Endothelial cell of umbilical vein (primary cell): ENCODE measurements around the gene GAB2. TPM values are rescaled to one million over a fixed set of nuclear protein-coding genes. Genes with fewer than 3 reads are reported as not detected.

Experiments
- BruUV-seq: library from RNA; stranded (reverse); fragments of 400-500 nt; replicated peaks from 2 replicates; lab custom pipeline; 2021; lab: Mats Ljungman, UMichigan
- CTCF ChIA-PET: fragments of 300-600, 350-600 bp; sonication (Branson Sonifier 250); formaldehyde crosslinking; loops from one replicate; lab custom pipeline; 2021; ENCODE audit warnings: antibody characterized with exemption, inconsistent platforms; lab: Charles Lee
- POLR2A ChIA-PET: fragments of 300-600, 350-600 bp; sonication (Branson Sonifier 250); formaldehyde crosslinking; loops from one replicate; lab custom pipeline; 2021; ENCODE audit warnings: antibody characterized with exemption, inconsistent platforms; lab: Charles Lee
- DNase-seq: peaks from one replicate; pipeline ENCODE4 v3.0.0-alpha.2; 2011; ENCODE audit warnings: low read depth, low spot score
- FAIRE-seq: peaks from 2 replicates; lab custom pipeline; 2011; peaks lifted over from hg19 to GRCh38; lab: Jason Lieb, UNC
- H2AFZ ChIP-seq: 2 replicates; pipeline ENCODE4 v1.6.0; 2012; ENCODE audit warnings: low read depth, low read length, control low read depth, inconsistent platforms
- H3K27ac ChIP-seq: 2 replicates; pipeline ENCODE4 v1.5.1; 2011; ENCODE audit warnings: low read depth, mild to moderate bottlenecking, control low read depth, low read length, moderate library complexity; ENCODE audit not compliant: insufficient read depth
- H3K27me3 ChIP-seq, 2 experiments: 2 replicates each; pipeline versions ENCODE4 v1.6.0 to v1.6.1; 2011; ENCODE audit warnings: low read length in 2 of 2, mixed read lengths in 1 of 2; ENCODE audit not compliant: control insufficient read depth in 2 of 2, insufficient read depth in 2 of 2
- H3K36me3 ChIP-seq, 2 experiments: 2 replicates in 1 of 2; 3 replicates in 1 of 2; pipeline ENCODE4 v1.5.1; 2011; ENCODE audit warnings: low read length in 2 of 2, mild to moderate bottlenecking in 1 of 2, moderate library complexity in 1 of 2; ENCODE audit not compliant: control insufficient read depth in 2 of 2, insufficient read depth in 2 of 2; ENCODE audit errors: extremely low read depth in 1 of 2
- H3K4me1 ChIP-seq: 3 replicates; pipeline ENCODE4 v1.5.1; 2011; ENCODE audit warnings: mild to moderate bottlenecking, low read length; ENCODE audit not compliant: control insufficient read depth, insufficient read depth; ENCODE audit errors: extremely low read depth
- H3K4me2 ChIP-seq: 2 replicates; pipeline ENCODE4 v1.6.1; 2011; ENCODE audit warnings: low read length, control low read depth, mixed read lengths; ENCODE audit not compliant: insufficient read depth
- H3K4me3 ChIP-seq, 3 experiments: fragments of 200-600 bp in 1 of 3; sonication (generic), shearing (Covaris generic) in 1 of 3; replicated peaks in 1 of 3; 2 replicates each; pipeline ENCODE4 v1.5.1; 2011 to 2016; ENCODE audit warnings: control low read depth in 3 of 3, low read length in 3 of 3, mild to moderate bottlenecking in 2 of 3, inconsistent platforms in 1 of 3, low read depth in 1 of 3, moderate library complexity in 1 of 3; ENCODE audit not compliant: insufficient read depth in 1 of 3
- H3K79me2 ChIP-seq: 2 replicates; pipeline ENCODE4 v1.6.0; 2012; ENCODE audit warnings: low read length, inconsistent platforms; ENCODE audit not compliant: control insufficient read depth, insufficient read depth
- H3K9ac ChIP-seq: replicated peaks from 2 replicates; pipeline ENCODE3; 2011; ENCODE audit warnings: low read length, control low read depth; ENCODE audit not compliant: insufficient read depth; ENCODE audit errors: extremely low read depth
- H3K9me1 ChIP-seq: replicated peaks from 3 replicates; pipeline ENCODE4 v1.6.0; 2011; ENCODE audit warnings: mild to moderate bottlenecking, low read length; ENCODE audit not compliant: control insufficient read depth, insufficient read depth; ENCODE audit errors: extremely low read depth
- H3K9me3 ChIP-seq: replicated peaks from 2 replicates; pipeline ENCODE4 v1.5.1; 2012; ENCODE audit warnings: low read length, inconsistent platforms; ENCODE audit not compliant: control insufficient read depth, insufficient read depth
- H4K20me1 ChIP-seq: replicated peaks from 2 replicates; pipeline ENCODE3; 2011; ENCODE audit warnings: mild to moderate bottlenecking, low read length; ENCODE audit not compliant: control insufficient read depth, insufficient read depth; ENCODE audit errors: extremely low read depth
- EZH2 ChIP-seq: IDR thresholded peaks from 2 replicates; pipeline ENCODE4 v1.6.1; 2012; ENCODE audit warnings: borderline replicate concordance, low read depth, mild to moderate bottlenecking, moderate library complexity, low read length, inconsistent platforms; ENCODE audit not compliant: severe bottlenecking
- FOS ChIP-seq: IDR thresholded peaks from 2 replicates; pipeline ENCODE4 v1.6.1; 2011; ENCODE audit warnings: mild to moderate bottlenecking, low read length, moderate library complexity, borderline replicate concordance; ENCODE audit not compliant: insufficient read depth
- GATA2 ChIP-seq: IDR thresholded peaks from 2 replicates; pipeline ENCODE4 v1.7.0; 2011; ENCODE audit warnings: low read depth, mild to moderate bottlenecking, moderate library complexity, mixed read lengths, low read length; ENCODE audit not compliant: insufficient read length, insufficient read depth
- JUN ChIP-seq: IDR thresholded peaks from 2 replicates; pipeline ENCODE4 v1.6.1; 2011; ENCODE audit warnings: borderline replicate concordance, low read depth; ENCODE audit not compliant: insufficient read length, insufficient read depth
- MYC ChIP-seq: IDR thresholded peaks from one replicate; pipeline ENCODE4 v1.6.1; 2011; ENCODE audit warnings: mild to moderate bottlenecking, low read depth, low read length
- POLR2A ChIP-seq: IDR thresholded peaks from 2 replicates; pipeline ENCODE4 v1.6.1; 2012; ENCODE audit warnings: low read depth, mild to moderate bottlenecking, control low read depth, low read length
- POLR2AphosphoS5 ChIP-seq: IDR thresholded peaks from 2 replicates; pipeline ENCODE4 v1.6.1; 2012; ENCODE audit warnings: low read depth, mild to moderate bottlenecking, control low read depth, low read length, moderate library complexity; ENCODE audit not compliant: insufficient read depth
- dilution Hi-C: fragments of 300-500 bp; cut with MboI; formaldehyde crosslinking; loops from one replicate; pipeline ENCODE4 v1.15.0; 2019; ENCODE audit warnings: low sequenced_read_pairs; ENCODE audit not compliant: extremely low pct_ligation_motif_present
- intact Hi-C: fragments of 100-400 bp; cut with micrococcal nuclease; formaldehyde crosslinking; loops from one replicate; pipeline ENCODE4 v1.10.0; 2022
- polyA plus RNA-seq, 4 experiments: library from polyadenylated mRNA; depleted of rRNA in 3 of 4; stranded (reverse) in 3 of 4; unstranded in 1 of 4; fragments of >200 nt; gene quantifications; 2 replicates each; pipeline versions ENCODE4 v1.2.1 to v1.2.3, GENCODE V29; 2011 to 2012; ENCODE audit warnings: missing spikeins in 1 of 4
- total RNA-seq: library from RNA; stranded (reverse); gene quantifications from 2 replicates; pipeline ENCODE4 v1.2.3, GENCODE V29; 2021
- TF ChIP-seq, protein P1 (sequence below), 2 donors: IDR thresholded peaks; 1 replicate in 1 of 2; 2 replicates in 1 of 2; pipeline ENCODE4 v1.5.1; 2011; ENCODE audit warnings: low read length in 2 of 2, mild to moderate bottlenecking in 2 of 2, moderate library complexity in 2 of 2, control low read depth in 1 of 2, inconsistent platforms in 1 of 2, low read depth in 1 of 2; ENCODE audit not compliant: insufficient read depth in 1 of 2; ENCODE audit errors: extremely low read depth in 1 of 2
- TF ChIP-seq, protein P2 (sequence below): IDR thresholded peaks from 2 replicates; pipeline ENCODE4 v1.6.1; 2011; ENCODE audit not compliant: insufficient read depth, insufficient read length

The GAB2 gene
- total and polyA plus RNA-seq, 2 donors (not counting 3 experiments of a cell fraction or from before 2014, with no cell fraction given), result 19.6 to 39.6 TPM

DNA sequence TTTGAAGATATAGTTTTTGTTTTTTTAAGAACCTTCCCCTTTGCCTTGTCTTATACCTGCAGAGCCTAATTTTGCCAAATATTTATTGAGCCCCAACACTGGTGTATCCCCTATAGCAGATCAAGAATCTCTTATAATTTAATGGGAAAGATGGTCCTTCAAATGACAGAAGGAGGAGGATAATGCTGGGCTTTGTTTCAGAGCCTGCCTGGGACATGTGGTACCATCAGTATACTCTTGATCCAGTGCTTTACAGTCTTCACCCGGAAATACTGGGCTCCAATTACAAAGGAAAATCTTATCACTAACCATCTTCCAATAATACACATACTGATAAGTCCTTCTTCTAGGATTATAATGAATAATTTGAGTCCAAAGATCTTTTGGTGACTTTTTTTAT lies 84.7 kb downstream of the GAB2 start:
- dilution Hi-C loops (no loop called here), intact Hi-C loops (no loop called here)
- H3K36me3 ChIP-seq, result no peaks in the 10 kb centered on the region
- H3K79me2 ChIP-seq, result peaks cover 54% of the 10 kb centered on the region
- ChIA-PET CTCF (interaction anchor here (1.1 to 1.2 kb wide), 2 partner anchors 12 to 232 kb away, joined by 3 to 5 read pairs; no protein-coding TSS in a partner anchor), POLR2A (interaction anchor here (0.5 to 0.9 kb wide), 3 partner anchors 11 to 158 kb away, joined by 3 to 6 read pairs (median 6); no protein-coding TSS in a partner anchor)
- H3K9me1 ChIP-seq, result no peaks in the 10 kb centered on the region
- H3K9me3 ChIP-seq, result no peaks in the 10 kb centered on the region
- DNase-seq (no peak), FAIRE-seq (no peak)
- H3K27ac ChIP-seq, result no peak overlapping the region
- H3K4me2 ChIP-seq, result no peak overlapping the region
- H3K4me3 ChIP-seq, result no peak overlapping the region
- H3K4me1 ChIP-seq, result peaks cover 7% of the 10 kb centered on the region
- H4K20me1 ChIP-seq, result peaks cover 8% of the 10 kb centered on the region
- no peak overlapping the region for H3K9ac ChIP-seq
- TF ChIP-seq, protein P1, sequence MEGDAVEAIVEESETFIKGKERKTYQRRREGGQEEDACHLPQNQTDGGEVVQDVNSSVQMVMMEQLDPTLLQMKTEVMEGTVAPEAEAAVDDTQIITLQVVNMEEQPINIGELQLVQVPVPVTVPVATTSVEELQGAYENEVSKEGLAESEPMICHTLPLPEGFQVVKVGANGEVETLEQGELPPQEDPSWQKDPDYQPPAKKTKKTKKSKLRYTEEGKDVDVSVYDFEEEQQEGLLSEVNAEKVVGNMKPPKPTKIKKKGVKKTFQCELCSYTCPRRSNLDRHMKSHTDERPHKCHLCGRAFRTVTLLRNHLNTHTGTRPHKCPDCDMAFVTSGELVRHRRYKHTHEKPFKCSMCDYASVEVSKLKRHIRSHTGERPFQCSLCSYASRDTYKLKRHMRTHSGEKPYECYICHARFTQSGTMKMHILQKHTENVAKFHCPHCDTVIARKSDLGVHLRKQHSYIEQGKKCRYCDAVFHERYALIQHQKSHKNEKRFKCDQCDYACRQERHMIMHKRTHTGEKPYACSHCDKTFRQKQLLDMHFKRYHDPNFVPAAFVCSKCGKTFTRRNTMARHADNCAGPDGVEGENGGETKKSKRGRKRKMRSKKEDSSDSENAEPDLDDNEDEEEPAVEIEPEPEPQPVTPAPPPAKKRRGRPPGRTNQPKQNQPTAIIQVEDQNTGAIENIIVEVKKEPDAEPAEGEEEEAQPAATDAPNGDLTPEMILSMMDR (IDR thresholded peaks at IDR 0.05; ENCODE audit: extremely low read depth in 1 of 2, insufficient read depth in 1 of 2, low read depth in 1 of 2, low read length in 2 of 2), result no peak
- TF ChIP-seq, protein P2, sequence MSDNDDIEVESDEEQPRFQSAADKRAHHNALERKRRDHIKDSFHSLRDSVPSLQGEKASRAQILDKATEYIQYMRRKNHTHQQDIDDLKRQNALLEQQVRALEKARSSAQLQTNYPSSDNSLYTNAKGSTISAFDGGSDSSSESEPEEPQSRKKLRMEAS, result no peak
- TF ChIP-seq JUN, result no peak
- no peak for TF ChIP-seq POLR2AphosphoS5
- TF ChIP-seq MYC, result no peak
- TF ChIP-seq EZH2, result no peak
- TF ChIP-seq FOS, result no peak
- TF ChIP-seq POLR2A, result no peak
- TF ChIP-seq GATA2, result no peak
- BruUV-seq, result no TSS peak
- H3K27me3 ChIP-seq, result no peaks in the 10 kb centered on the region
- H2AFZ ChIP-seq, result no peak overlapping the region
